SK-N-SH (cell line): Measurements from ENCODE around the gene MAPKAP1.

ENCODE experiments used
- EP300 ChIP-seq, 2 experiments: IDR thresholded peaks; 2 replicates each; pipeline versions ENCODE4 v1.4.0 to v1.6.1; 2012; ENCODE audit warnings: borderline replicate concordance in 1 of 2, low read depth in 1 of 2, low read length in 1 of 2
- NRF1 ChIP-seq: IDR thresholded peaks from 2 replicates; pipeline ENCODE4 v1.6.1; 2012; ENCODE audit warnings: low read depth, mild to moderate bottlenecking, low read length
- POLR2AphosphoS5 ChIP-seq: IDR thresholded peaks from 2 replicates; pipeline ENCODE4 v1.6.1; 2012; ENCODE audit warnings: low read depth, low read length
- RAD21 ChIP-seq: IDR thresholded peaks from 2 replicates; pipeline ENCODE4 v1.6.1; 2012; ENCODE audit warnings: mild to moderate bottlenecking, low read length
- SIN3A ChIP-seq: IDR thresholded peaks from 2 replicates; pipeline ENCODE4 v1.6.1; 2012; ENCODE audit warnings: low read depth, mild to moderate bottlenecking, low read length, moderate library complexity, borderline replicate concordance
- SMC3 ChIP-seq: IDR thresholded peaks from 2 replicates; pipeline ENCODE4 v1.6.1; 2012; ENCODE audit warnings: low read depth, low read length, improper control_type of control experiment
- TF ChIP-seq, protein P1 (sequence below): fragments of 200-600 bp; sonication (generic); IDR thresholded peaks from 2 replicates; pipeline ENCODE4 v1.6.1; 2017; ENCODE audit warnings: antibody characterized with exemption, mild to moderate bottlenecking, moderate library complexity
- TF ChIP-seq, protein P2 (sequence below): fragments of 150-350 bp; IDR thresholded peaks from 2 replicates; pipeline ENCODE4 v1.6.1; 2017; ENCODE audit warnings: antibody characterized with exemption, low read length, low read depth, borderline replicate concordance
- TF ChIP-seq, protein P3 (sequence below): IDR thresholded peaks from 2 replicates; pipeline ENCODE4 v1.6.1; 2012; ENCODE audit warnings: mild to moderate bottlenecking, low read depth, low read length, moderate library complexity
- TF ChIP-seq, protein P4 (sequence below): IDR thresholded peaks from 2 replicates; pipeline ENCODE4 v1.4.0; 2012; ENCODE audit warnings: low read depth, borderline replicate concordance
- TF ChIP-seq, protein P5 (sequence below): IDR thresholded peaks from 2 replicates; pipeline ENCODE4; 2012

DNA sequence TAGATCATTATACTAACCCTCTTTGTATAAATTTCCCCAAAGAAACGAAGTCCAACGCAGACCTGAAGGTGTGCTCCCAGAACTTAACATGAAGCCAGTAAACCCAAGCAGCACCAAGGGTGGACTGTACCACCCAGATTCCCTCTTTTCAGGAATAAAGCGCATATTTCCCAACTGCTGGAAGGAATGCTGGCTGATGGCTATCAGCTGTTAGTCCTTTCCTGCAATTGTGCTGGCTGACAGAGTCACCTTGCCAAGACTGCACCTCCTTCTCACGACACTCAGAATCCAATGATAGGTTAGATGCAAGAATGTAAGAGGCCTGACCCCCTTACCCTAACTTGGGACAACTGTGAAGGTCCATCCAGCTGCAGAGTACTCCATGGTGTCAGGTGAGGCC, 93.9 kb downstream of the MAPKAP1 start:
- TF ChIP-seq, protein P1, sequence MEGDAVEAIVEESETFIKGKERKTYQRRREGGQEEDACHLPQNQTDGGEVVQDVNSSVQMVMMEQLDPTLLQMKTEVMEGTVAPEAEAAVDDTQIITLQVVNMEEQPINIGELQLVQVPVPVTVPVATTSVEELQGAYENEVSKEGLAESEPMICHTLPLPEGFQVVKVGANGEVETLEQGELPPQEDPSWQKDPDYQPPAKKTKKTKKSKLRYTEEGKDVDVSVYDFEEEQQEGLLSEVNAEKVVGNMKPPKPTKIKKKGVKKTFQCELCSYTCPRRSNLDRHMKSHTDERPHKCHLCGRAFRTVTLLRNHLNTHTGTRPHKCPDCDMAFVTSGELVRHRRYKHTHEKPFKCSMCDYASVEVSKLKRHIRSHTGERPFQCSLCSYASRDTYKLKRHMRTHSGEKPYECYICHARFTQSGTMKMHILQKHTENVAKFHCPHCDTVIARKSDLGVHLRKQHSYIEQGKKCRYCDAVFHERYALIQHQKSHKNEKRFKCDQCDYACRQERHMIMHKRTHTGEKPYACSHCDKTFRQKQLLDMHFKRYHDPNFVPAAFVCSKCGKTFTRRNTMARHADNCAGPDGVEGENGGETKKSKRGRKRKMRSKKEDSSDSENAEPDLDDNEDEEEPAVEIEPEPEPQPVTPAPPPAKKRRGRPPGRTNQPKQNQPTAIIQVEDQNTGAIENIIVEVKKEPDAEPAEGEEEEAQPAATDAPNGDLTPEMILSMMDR: no peak
- TF ChIP-seq POLR2AphosphoS5: no peak
- TF ChIP-seq, protein P2, sequence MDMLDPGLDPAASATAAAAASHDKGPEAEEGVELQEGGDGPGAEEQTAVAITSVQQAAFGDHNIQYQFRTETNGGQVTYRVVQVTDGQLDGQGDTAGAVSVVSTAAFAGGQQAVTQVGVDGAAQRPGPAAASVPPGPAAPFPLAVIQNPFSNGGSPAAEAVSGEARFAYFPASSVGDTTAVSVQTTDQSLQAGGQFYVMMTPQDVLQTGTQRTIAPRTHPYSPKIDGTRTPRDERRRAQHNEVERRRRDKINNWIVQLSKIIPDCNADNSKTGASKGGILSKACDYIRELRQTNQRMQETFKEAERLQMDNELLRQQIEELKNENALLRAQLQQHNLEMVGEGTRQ: no peak
- TF ChIP-seq, protein P3, sequence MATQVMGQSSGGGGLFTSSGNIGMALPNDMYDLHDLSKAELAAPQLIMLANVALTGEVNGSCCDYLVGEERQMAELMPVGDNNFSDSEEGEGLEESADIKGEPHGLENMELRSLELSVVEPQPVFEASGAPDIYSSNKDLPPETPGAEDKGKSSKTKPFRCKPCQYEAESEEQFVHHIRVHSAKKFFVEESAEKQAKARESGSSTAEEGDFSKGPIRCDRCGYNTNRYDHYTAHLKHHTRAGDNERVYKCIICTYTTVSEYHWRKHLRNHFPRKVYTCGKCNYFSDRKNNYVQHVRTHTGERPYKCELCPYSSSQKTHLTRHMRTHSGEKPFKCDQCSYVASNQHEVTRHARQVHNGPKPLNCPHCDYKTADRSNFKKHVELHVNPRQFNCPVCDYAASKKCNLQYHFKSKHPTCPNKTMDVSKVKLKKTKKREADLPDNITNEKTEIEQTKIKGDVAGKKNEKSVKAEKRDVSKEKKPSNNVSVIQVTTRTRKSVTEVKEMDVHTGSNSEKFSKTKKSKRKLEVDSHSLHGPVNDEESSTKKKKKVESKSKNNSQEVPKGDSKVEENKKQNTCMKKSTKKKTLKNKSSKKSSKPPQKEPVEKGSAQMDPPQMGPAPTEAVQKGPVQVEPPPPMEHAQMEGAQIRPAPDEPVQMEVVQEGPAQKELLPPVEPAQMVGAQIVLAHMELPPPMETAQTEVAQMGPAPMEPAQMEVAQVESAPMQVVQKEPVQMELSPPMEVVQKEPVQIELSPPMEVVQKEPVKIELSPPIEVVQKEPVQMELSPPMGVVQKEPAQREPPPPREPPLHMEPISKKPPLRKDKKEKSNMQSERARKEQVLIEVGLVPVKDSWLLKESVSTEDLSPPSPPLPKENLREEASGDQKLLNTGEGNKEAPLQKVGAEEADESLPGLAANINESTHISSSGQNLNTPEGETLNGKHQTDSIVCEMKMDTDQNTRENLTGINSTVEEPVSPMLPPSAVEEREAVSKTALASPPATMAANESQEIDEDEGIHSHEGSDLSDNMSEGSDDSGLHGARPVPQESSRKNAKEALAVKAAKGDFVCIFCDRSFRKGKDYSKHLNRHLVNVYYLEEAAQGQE: no peak
- TF ChIP-seq SIN3A: no peak
- TF ChIP-seq, protein P4, sequence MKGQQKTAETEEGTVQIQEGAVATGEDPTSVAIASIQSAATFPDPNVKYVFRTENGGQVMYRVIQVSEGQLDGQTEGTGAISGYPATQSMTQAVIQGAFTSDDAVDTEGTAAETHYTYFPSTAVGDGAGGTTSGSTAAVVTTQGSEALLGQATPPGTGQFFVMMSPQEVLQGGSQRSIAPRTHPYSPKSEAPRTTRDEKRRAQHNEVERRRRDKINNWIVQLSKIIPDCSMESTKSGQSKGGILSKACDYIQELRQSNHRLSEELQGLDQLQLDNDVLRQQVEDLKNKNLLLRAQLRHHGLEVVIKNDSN: no peak
- TF ChIP-seq NRF1: no peak
- no peak for TF ChIP-seq SMC3
- TF ChIP-seq, protein P5, sequence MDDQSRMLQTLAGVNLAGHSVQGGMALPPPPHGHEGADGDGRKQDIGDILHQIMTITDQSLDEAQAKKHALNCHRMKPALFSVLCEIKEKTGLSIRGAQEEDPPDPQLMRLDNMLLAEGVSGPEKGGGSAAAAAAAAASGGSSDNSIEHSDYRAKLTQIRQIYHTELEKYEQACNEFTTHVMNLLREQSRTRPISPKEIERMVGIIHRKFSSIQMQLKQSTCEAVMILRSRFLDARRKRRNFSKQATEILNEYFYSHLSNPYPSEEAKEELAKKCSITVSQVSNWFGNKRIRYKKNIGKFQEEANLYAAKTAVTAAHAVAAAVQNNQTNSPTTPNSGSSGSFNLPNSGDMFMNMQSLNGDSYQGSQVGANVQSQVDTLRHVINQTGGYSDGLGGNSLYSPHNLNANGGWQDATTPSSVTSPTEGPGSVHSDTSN: no peak
- TF ChIP-seq RAD21: no peak
- TF ChIP-seq EP300 (IDR thresholded peaks at IDR 0.05; ENCODE audit: borderline replicate concordance in 1 of 2, low read depth in 1 of 2, low read length in 1 of 2): no peak
